Transverse colon (tissue), 4 donors: ENCODE results near the gene MGAT3.

Source experiments
- EP300 ChIP-seq: sonication (generic); formaldehyde crosslinking; IDR thresholded peaks from one replicate; pipeline ENCODE4 v1.6.1; 2017; ENCODE audit warnings: antibody characterized with exemption, low read depth
- POLR2A ChIP-seq: fragments of 450-650 bp; IDR thresholded peaks from one replicate; pipeline ENCODE4 v1.6.1; 2016; ENCODE audit warnings: antibody characterized with exemption, mild to moderate bottlenecking, moderate library complexity
- POLR2AphosphoS5 ChIP-seq, 3 donors: sonication (generic); formaldehyde crosslinking; IDR thresholded peaks; one replicate each; pipeline ENCODE4 v1.6.1; 2016; ENCODE audit warnings: antibody characterized with exemption in 3 of 3
- TF ChIP-seq, protein P1 (sequence below), 5 experiments: fragments of 200-600 bp in 3 of 5; fragments of 450-650 bp in 2 of 5; sonication (generic) in 3 of 5; IDR thresholded peaks; 1 replicate in 2 of 5; 2 replicates in 3 of 5; pipeline ENCODE4 v1.5.1; 2016 to 2017; ENCODE audit warnings: antibody characterized with exemption in 5 of 5, inconsistent platforms in 3 of 5, mild to moderate bottlenecking in 2 of 5, moderate library complexity in 1 of 5

DNA sequence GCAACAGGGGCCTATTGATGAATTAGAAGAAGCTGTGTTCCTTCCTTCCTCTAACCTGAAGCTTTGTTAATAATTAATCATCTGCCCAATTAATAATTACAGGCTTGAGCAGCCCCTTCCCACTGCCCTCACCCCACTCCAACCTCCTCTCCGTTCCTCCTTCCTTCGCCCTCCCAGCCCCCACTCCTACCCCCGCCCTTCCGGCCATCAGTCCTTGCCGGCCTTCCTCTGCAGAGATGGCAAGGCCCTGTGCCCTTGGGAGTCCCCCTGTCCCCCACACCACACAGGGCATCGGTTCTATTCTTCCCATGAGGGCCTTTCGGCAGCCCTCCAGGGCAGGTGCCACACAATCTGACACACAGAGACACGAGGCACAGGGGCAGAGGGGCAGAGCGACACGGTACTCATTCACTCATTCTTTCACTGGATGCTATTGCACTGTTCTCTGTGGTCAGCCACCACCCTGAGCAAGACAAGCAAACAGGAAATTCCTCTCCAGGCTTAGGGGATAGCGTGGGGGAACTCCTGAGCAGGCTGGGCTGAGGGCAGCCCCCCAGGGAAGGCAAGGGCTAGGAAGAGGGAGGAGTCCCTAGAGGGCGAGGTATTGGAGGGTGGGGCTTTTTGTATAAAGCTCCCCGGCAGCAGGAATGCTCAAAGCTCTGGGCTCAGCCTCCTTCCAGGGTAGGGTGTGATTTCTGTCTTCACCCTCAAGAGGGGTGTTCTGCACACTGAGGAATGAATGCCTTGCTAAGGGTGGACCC lies 14.7 kb downstream of the MGAT3 start:
- TF ChIP-seq POLR2A = no peak
- TF ChIP-seq POLR2AphosphoS5 (IDR thresholded peaks at IDR 0.05) = no peak
- TF ChIP-seq EP300 = no peak
- TF ChIP-seq, protein P1, sequence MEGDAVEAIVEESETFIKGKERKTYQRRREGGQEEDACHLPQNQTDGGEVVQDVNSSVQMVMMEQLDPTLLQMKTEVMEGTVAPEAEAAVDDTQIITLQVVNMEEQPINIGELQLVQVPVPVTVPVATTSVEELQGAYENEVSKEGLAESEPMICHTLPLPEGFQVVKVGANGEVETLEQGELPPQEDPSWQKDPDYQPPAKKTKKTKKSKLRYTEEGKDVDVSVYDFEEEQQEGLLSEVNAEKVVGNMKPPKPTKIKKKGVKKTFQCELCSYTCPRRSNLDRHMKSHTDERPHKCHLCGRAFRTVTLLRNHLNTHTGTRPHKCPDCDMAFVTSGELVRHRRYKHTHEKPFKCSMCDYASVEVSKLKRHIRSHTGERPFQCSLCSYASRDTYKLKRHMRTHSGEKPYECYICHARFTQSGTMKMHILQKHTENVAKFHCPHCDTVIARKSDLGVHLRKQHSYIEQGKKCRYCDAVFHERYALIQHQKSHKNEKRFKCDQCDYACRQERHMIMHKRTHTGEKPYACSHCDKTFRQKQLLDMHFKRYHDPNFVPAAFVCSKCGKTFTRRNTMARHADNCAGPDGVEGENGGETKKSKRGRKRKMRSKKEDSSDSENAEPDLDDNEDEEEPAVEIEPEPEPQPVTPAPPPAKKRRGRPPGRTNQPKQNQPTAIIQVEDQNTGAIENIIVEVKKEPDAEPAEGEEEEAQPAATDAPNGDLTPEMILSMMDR (IDR thresholded peaks at IDR 0.05) = no peak
